Fibroblast of skin of scalp (primary cell): ENCODE data around the gene TEAD4.

ENCODE experiments used
- DNase-seq: peaks from one replicate; pipeline ENCODE4 v3.0.0-alpha.2; 2013

The TEAD4 gene

DNA sequence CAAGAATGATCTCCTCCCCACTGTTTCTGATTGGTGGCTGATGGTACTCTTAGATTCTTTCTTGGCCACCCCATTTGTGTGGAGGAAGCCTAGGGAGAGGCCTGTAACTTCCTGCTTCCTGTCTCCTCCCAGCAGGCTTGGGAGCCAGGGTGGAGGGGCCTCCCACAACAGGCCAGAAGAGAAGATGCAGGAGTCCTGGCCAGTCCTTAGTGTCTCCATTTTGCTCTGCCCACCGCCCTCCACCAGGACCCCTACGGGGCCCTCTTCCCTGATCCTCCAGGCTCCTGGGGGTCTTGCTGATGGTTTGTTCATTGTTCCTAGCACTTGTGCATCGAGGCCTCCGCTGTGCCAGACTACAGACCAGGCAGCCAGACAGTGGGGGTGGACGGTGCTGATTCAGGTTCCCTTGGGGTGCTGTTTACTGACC lies 124.7 kb downstream of the TEAD4 start:
- no peak for DNase-seq

DNA sequence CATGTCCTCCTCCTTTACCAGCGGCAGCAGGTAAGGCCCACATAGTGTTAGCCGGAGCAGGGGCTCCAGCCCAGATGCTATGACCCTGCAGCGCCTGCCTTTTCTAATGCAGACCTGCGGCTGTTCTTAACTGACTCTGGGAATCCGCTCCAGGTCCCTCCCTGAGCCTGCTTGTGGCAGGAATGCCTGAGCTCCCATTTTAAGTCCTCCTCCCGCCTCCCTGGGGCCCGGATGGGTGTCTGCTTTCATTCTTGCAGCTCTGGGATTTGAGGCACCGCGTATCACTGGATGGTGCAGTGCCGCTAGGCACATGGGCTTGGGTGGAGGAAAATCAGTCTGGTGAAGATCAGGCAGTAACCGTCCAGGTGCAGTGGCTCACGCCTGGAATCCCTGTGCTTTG lies 125.5 kb downstream of the TEAD4 start:
- no peak for DNase-seq

DNA sequence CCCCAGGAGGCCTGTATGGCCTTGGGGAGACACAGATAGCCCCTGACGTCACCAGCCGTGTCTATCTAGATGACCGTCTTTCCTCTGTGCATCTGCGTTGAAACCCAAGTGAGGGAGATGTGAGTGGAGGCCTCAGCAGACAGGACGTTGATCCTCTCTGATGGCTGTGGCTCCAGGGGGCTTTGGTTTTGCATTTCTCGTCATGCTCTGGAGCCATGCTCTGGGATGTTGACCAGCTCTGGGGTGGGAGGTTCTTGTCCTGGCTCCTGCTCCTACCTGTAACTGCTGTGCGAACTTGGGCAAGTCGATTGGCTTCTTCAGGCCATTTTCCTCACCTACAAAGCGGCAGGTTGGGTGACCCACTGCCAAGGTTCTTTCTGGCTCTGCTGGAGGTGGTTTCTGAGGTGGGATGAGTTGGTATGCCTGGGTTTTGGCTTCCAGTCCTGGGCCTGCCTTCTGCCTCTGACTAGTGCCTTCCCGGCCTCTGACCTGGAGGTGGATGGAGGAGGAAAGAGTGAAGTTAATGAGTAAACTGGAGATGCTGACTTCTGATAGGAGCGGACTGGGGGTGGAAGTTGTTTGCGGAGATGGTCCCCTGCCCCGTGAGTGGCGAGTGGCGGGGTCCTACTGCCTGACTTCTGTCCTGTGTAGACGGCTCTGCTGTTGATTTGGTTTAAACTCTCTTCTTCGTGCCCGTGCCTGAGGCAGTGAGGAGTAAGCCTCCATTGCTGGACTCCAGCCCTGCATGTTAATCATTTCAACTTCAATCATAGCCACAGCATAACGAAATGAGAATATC lies 126.3 kb downstream of the TEAD4 start:
- no peak for DNase-seq

DNA sequence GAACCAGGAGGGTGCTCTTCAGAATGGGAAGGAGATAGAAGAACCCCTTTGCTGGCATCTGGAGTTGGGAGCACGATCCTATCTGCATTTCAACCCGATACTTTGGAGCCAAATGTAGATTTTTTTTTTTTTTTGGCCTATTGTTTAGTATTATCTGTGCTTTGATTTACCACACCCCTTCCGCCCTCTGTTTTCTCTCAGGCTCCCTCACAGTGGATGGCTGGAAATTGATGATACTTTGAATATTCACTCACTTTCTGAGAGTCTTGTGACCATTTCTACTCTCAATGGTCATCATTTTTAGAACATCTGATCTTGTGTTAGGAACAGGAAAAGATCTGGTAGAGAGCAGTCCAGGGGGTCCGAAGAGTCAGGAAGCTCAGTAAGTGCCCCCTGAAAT lies 127.0 kb downstream of the TEAD4 start:
- DNase-seq, result no peak

DNA sequence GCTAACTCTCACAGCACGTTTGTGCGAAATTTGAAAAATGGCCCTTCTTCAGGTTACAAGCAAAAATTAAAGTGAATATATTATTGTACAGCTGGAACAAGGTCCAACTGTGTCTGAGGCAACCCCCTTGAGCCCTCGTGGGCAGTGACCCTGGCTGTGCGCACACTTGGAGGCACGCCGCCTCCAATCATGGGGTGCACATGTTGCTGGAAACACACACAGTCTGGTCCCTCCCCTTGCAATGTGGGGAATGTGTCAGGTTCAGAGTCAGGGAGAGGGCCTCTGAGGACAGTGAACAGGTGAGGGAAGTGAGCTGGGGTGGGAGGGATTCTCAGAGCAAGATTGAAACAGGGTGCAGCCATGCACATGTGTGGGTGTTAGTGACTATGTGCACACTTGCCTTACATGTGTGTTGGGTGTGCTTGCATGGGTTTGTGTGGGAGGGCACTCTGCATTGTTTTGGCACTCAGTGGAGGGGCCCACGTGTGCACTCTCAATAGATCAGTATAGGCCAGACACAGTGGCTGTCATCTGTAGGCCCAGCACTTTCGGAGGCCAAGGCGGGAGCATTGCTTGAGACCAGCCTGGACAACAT lies 127.6 kb downstream of the TEAD4 start:
- DNase-seq, result no peak

DNA sequence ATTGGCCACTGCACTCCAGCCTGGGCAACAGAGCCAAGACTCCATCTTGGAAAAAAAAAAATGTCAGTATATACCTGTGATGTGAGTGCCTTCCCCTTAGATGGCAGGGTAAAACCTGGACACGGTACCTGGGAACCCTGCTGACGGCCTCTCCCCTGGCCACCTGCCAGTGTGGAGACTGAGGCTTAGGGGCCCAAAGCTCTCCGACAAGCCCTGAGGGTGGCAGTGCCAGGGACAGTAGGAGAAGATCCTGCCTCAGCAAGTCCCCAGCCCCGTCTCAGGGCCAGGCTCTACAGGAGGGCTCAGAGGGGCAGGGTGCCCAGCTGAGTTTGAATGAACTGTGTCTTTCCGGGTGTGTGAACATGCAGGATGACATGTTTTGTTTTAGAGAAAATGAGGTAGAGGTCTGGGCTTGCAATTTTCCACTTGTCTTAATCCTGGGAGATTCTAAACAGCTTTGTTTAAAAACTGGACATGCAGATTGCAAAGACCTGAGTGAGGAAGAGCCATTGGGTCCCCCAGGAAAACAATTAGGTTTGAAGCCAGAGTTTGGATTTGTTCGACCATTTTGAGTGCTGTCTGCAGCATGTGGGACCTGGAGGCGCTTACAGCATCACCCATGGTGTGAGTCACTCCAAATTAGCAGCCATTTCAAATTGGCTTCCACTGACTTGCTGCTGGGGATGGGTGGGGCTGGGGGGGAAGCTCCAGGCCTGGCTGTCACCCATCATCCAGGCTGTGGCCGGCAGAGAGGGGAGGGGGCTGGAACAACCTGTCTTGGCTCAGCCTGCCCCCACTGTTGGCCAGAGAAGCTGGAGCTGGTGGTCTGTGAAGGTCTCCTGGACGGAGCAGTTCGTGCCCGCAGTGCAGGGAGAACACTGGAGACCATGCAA lies 128.8 kb downstream of the TEAD4 start:
- DNase-seq, result no peak

DNA sequence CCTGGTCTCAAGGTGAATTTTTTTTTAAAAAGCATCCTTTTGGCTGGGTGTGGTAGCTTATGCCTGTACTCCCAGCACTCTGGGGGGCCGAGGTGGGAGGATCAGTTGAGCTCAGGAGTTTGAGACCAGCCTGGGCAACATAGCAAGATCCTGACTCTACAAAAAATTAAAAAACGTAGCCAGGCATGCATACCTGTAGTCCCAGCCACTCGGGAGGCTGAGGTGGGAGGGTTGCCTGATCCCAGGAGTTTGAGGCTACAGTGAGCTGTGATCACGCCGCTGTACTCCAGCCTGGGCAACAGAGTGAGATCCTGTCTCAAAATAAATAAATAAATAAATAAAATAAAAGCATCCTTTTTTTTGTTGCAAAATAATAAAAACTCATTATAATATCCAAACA lies 130.4 kb downstream of the TEAD4 start:
- DNase-seq, result no peak
